HCT116 (cell line): ENCODE measurements around the gene TMEM138. TPM values are rescaled to one million over a fixed set of nuclear protein-coding genes. Genes with fewer than 3 reads are reported as not detected.

ENCODE experiments used
- ATAC-seq: fragments of 200-7000 bp; cut with Tn5 transposase; 2 replicates; pipeline ENCODE4 v1.9.1; 2020; ENCODE audit warnings: mild to moderate bottlenecking, moderate library complexity
- BruUV-seq: library from RNA; stranded (reverse); fragments of 400-500 nt; replicated peaks from 2 replicates; lab custom pipeline; 2021; lab: Mats Ljungman, UMichigan
- CTCF ChIA-PET: fragments of 300-600 bp; sonication (Branson Sonifier 250); formaldehyde crosslinking; loops from one replicate; lab custom pipeline; 2021; ENCODE audit warnings: antibody characterized with exemption; lab: Charles Lee
- POLR2A ChIA-PET: fragments of 300-600, 350-600 bp; sonication (Branson Sonifier 250); formaldehyde crosslinking; loops from one replicate; lab custom pipeline; 2021; ENCODE audit warnings: antibody characterized with exemption; lab: Charles Lee
- RAD21 ChIA-PET, 2 experiments: fragments of 300-600 bp; sonication (Branson Sonifier 250); formaldehyde crosslinking; loops; one replicate each; lab custom pipeline; 2023; ENCODE audit warnings: low total read pairs in 2 of 2; ENCODE audit not compliant: uncharacterized antibody in 2 of 2, unreplicated experiment in 2 of 2, low non-redundant PET in 1 of 2; lab: Charles Lee
- DNase-seq: peaks from one replicate; pipeline ENCODE4 v3.0.0-alpha.2; 2010; ENCODE audit warnings: low read depth, low spot score
- H2AFZ ChIP-seq: fragments of 200-600 bp; shearing (Covaris generic), sonication (generic); 2 replicates; pipeline ENCODE4 v1.6.1; 2017; ENCODE audit warnings: low read depth, mixed run types, mixed read lengths, antibody characterized with exemption, low read length; ENCODE audit not compliant: poor library complexity, severe bottlenecking
- H3K27ac ChIP-seq: 2 replicates; pipeline ENCODE4 v1.5.1; 2012; ENCODE audit warnings: low read depth, low read length
- H3K27me3 ChIP-seq: fragments of 200-600 bp; sonication (generic); 2 replicates; pipeline ENCODE4 v1.6.1; 2016; ENCODE audit warnings: mixed run types, low read length, mixed read lengths; ENCODE audit not compliant: insufficient read depth
- H3K36me3 ChIP-seq, 2 experiments: fragments of 200-500 bp in 1 of 2; fragments of 200-600 bp in 1 of 2; sonication (Bioruptor generic) in 1 of 2; sonication (generic) in 1 of 2; 2 replicates each; pipeline versions ENCODE4 v1.5.1 to v1.6.1; 2014 to 2016; ENCODE audit warnings: low read length in 2 of 2, inconsistent platforms in 1 of 2, mixed read lengths in 1 of 2, mixed run types in 1 of 2; ENCODE audit not compliant: insufficient read depth in 2 of 2, control insufficient read depth in 1 of 2
- H3K4me1 ChIP-seq, 2 experiments: fragments of 200-600 bp in 1 of 2; sonication (generic) in 1 of 2; 2 replicates each; pipeline versions ENCODE4 v1.5.1 to v1.6.1; 2012 to 2017; ENCODE audit warnings: low read length in 2 of 2, inconsistent platforms in 1 of 2, mild to moderate bottlenecking in 1 of 2, mixed read lengths in 1 of 2, mixed run types in 1 of 2, moderate library complexity in 1 of 2; ENCODE audit not compliant: insufficient read depth in 2 of 2, control insufficient read depth in 1 of 2
- H3K4me2 ChIP-seq: fragments of 200-600 bp; sonication (generic); 2 replicates; pipeline ENCODE4 v1.6.1; 2017; ENCODE audit warnings: mixed run types, low read length, mixed read lengths
- H3K4me3 ChIP-seq, 2 experiments: fragments of 200-600 bp in 1 of 2; sonication (generic) in 1 of 2; replicated peaks in 1 of 2; 2 replicates each; pipeline ENCODE4 v1.5.1; 2011 to 2016; ENCODE audit warnings: low read length in 2 of 2, control low read depth in 1 of 2, low read depth in 1 of 2, mild to moderate bottlenecking in 1 of 2, mixed read lengths in 1 of 2, mixed run types in 1 of 2
- H3K79me2 ChIP-seq: fragments of 200-600 bp; sonication (generic); 2 replicates; pipeline ENCODE4 v1.6.1; 2017; ENCODE audit warnings: mild to moderate bottlenecking, mixed run types, low read length, moderate library complexity, mixed read lengths; ENCODE audit not compliant: insufficient read depth
- H3K9ac ChIP-seq: fragments of 200-600 bp; sonication (generic); 2 replicates; pipeline ENCODE4 v1.6.1; 2016; ENCODE audit warnings: low read length, mixed read lengths
- H3K9me2 ChIP-seq: fragments of 200-600 bp; sonication (generic), shearing (Covaris generic); 2 replicates; pipeline ENCODE4 v1.6.1; 2017; ENCODE audit warnings: mixed run types, mild to moderate bottlenecking, moderate library complexity; ENCODE audit not compliant: insufficient read depth
- H3K9me3 ChIP-seq, 2 experiments: fragments of 200-500 bp in 1 of 2; fragments of 200-600 bp in 1 of 2; sonication (Bioruptor generic) in 1 of 2; sonication (generic) in 1 of 2; 2 replicates each; pipeline ENCODE4 v1.6.1; 2014 to 2017; ENCODE audit warnings: low read length in 2 of 2, mixed read lengths in 2 of 2, inconsistent platforms in 1 of 2, low read depth in 1 of 2, mild to moderate bottlenecking in 1 of 2, mixed run types in 1 of 2, moderate library complexity in 1 of 2; ENCODE audit not compliant: control insufficient read depth in 1 of 2, insufficient read depth in 1 of 2
- H4K20me1 ChIP-seq: fragments of 200-600 bp; sonication (generic), shearing (Covaris generic); 2 replicates; pipeline ENCODE4 v1.6.1; 2017; ENCODE audit warnings: mixed run types, mild to moderate bottlenecking, moderate library complexity; ENCODE audit not compliant: insufficient read depth
- CEBPB ChIP-seq: IDR thresholded peaks from 2 replicates; pipeline ENCODE4 v1.6.1; 2012; ENCODE audit warnings: low read depth
- CTCF ChIP-seq, 3 experiments: fragments of 200-600 bp in 1 of 3; sonication (generic) in 1 of 3; IDR thresholded peaks in 2 of 3; conservative IDR thresholded peaks in 1 of 3; 2 replicates each; pipeline ENCODE4 v1.5.1; 2012 to 2017; ENCODE audit warnings: low read depth in 2 of 3, low read length in 2 of 3, antibody characterized with exemption in 1 of 3, borderline replicate concordance in 1 of 3, control low read depth in 1 of 3, mild to moderate bottlenecking in 1 of 3, mixed read lengths in 1 of 3, mixed run types in 1 of 3, moderate library complexity in 1 of 3; ENCODE audit not compliant: insufficient read depth in 1 of 3
- EZH2 ChIP-seq: fragments of 200-600 bp; sonication (generic); IDR thresholded peaks from 2 replicates; pipeline ENCODE4 v1.6.1; 2017; ENCODE audit warnings: antibody characterized with exemption, mixed run types
- MAX ChIP-seq: IDR thresholded peaks from 2 replicates; pipeline ENCODE4 v1.6.1; 2012
- POLR2A ChIP-seq: IDR thresholded peaks from 2 replicates; pipeline ENCODE4 v1.7.0; 2011; ENCODE audit warnings: borderline replicate concordance; ENCODE audit not compliant: insufficient read depth, insufficient read length; ENCODE audit errors: extremely low read depth
- POLR2AphosphoS5 ChIP-seq: IDR thresholded peaks from 2 replicates; pipeline ENCODE4 v1.6.1; 2011; ENCODE audit warnings: mild to moderate bottlenecking, low read depth, low read length, moderate library complexity
- RAD21 ChIP-seq: IDR thresholded peaks from 2 replicates; pipeline ENCODE4 v1.6.1; 2012; ENCODE audit warnings: low read depth, mild to moderate bottlenecking
- REST ChIP-seq: IDR thresholded peaks from 2 replicates; pipeline ENCODE4 v1.6.1; 2012; ENCODE audit warnings: low read depth
- SIN3A ChIP-seq: IDR thresholded peaks from 2 replicates; pipeline ENCODE4 v1.6.1; 2012; ENCODE audit warnings: low read depth
- YY1 ChIP-seq: IDR thresholded peaks from 2 replicates; pipeline ENCODE4 v1.6.1; 2011; ENCODE audit warnings: low read length, low read depth, moderate library complexity, mild to moderate bottlenecking; ENCODE audit not compliant: insufficient replicate concordance; ENCODE audit errors: extremely low read depth
- ZBTB33 ChIP-seq: IDR thresholded peaks from 2 replicates; pipeline ENCODE4 v1.6.1; 2011; ENCODE audit warnings: mild to moderate bottlenecking, low read length, moderate library complexity; ENCODE audit not compliant: insufficient replicate concordance; ENCODE audit errors: extremely low read depth
- ZFX ChIP-seq: fragments of 450-650 bp; IDR thresholded peaks from 2 replicates; pipeline ENCODE4 v1.6.1; 2017
- intact Hi-C: fragments of 100-400 bp; cut with micrococcal nuclease; formaldehyde crosslinking; loops from 2 replicates; pipeline ENCODE4 v1.10.0; 2022
- total RNA-seq: library from RNA; stranded (reverse); gene quantifications from one replicate; pipeline ENCODE4 v1.2.1, GENCODE V29; 2021; ENCODE audit not compliant: unreplicated experiment

The TMEM138 gene
- total RNA-seq, 1 experiment from 2014 or later = 45.0 TPM

- RAD21 ChIA-PET = interaction anchor here in 1 of 2 experiments (1.8 kb wide), 1 partner anchor 53 kb away, joined by 5 read pairs; no protein-coding TSS in a partner anchor
- BruUV-seq = no TSS peak
- H3K9me3 ChIP-seq = no peaks in the 10 kb centered on the region
- H3K4me3 ChIP-seq = peak within 1 kb of the TSS; percentile 85 to 97
- no peaks in the 10 kb centered on the region for H3K27me3 ChIP-seq
- CTCF ChIA-PET = interaction anchor here (1.5 to 4.6 kb wide), 2 partner anchors 51 to 306 kb away, joined by 4 to 120 read pairs; no protein-coding TSS in a partner anchor
- no peak within 1 kb of the TSS for H2AFZ ChIP-seq
- no peaks in the 10 kb centered on the region for H4K20me1 ChIP-seq
- peak; percentile 88 for ATAC-seq
- intact Hi-C loops = loop anchor here (2.0 kb wide), 1 partner anchor 60 kb away; the partner anchor contains the start of gene TMEM216
- no peaks in the 10 kb centered on the region for H3K9me2 ChIP-seq
- H3K4me1 ChIP-seq = peaks cover 28 to 46% of the 10 kb centered on the region in 2 experiments
- TF ChIP-seq REST = no peak
- TF ChIP-seq EZH2 = no peak
- TF ChIP-seq CTCF (IDR thresholded peaks at IDR 0.05 in 2 of 3, conservative IDR thresholded peaks at IDR 0.05 in 1 of 3; ENCODE audit: borderline replicate concordance in 1 of 3, insufficient read depth in 1 of 3, low read depth in 2 of 3, low read length in 2 of 3) = no peak
- TF ChIP-seq POLR2A = peak; percentile 75
- TF ChIP-seq SIN3A = peak; percentile 89
- peak; percentile 72 for TF ChIP-seq ZBTB33
- peak; percentile 92 for TF ChIP-seq ZFX
- peak; percentile 95 for TF ChIP-seq MAX
- no peak for TF ChIP-seq RAD21
- peak; percentile 78 for TF ChIP-seq YY1
- peak; percentile 99 for TF ChIP-seq POLR2AphosphoS5
- TF ChIP-seq CEBPB = no peak
- TF ChIP-seq, all 23 proteins: peak for 7
- Histone ChIP-seq H3K27ac (peak within 1 kb of the TSS; percentile 92), H3K79me2 (peaks cover 74% of the 10 kb centered on the region), H3K36me3 (peaks cover 13 to 14% of the 10 kb centered on the region in 2 experiments; a peak in 3 of 4 replicates), H3K9ac (peak within 1 kb of the TSS; percentile 97), H3K4me2 (peak within 1 kb of the TSS; percentile 93)
- POLR2A ChIA-PET = interaction anchor here (1.0 to 2.0 kb wide), 2 partner anchors 29 to 53 kb away, joined by 4 to 7 read pairs; partner anchors contain the start of genes CYB561A3 and TMEM138
- peak; percentile 83 for DNase-seq
These were observed 29.2 kb upstream of the TMEM138 start, which contains the start of the genes DDB1 and TKFC for GRCh38 chr11:61332797-61333549. Gene DDB1 (minus strand): TSS chr11:61333105. CDS start chr11:61332968, 137 bp downstream. Gene TKFC (plus strand): TSS chr11:61333228. CDS start chr11:61334729, 1,501 bp downstream.
